ENCODE results near the gene FOXL3. TPM values are rescaled to one million over a fixed set of nuclear protein-coding genes. Genes with fewer than 3 reads are reported as not detected.

FOXL3 gene
- total RNA-seq, 1 experiment from 2014 or later: not detected

- no peak for DNase-seq (ENCODE audit: unreplicated experiment)
- H3K4me1 Mint-ChIP-seq (ENCODE audit: insufficient read depth, unreplicated experiment): no peaks in the 10 kb centered on the region
- ChIA-PET POLR2A (no interaction called here), CTCF (no interaction called here)
- BruUV-seq (replicated peaks): no TSS peak
- H3K9me3 Mint-ChIP-seq (ENCODE audit: unreplicated experiment): no peaks in the 10 kb centered on the region
- no peaks in the 10 kb centered on the region for H3K36me3 Mint-ChIP-seq (ENCODE audit: insufficient read depth, unreplicated experiment)
- H3K4me3 Mint-ChIP-seq (ENCODE audit: unreplicated experiment): no peak overlapping the region
- no peak for TF ChIP-seq CTCF (IDR thresholded peaks at IDR 0.05; ENCODE audit: unreplicated experiment)
- peaks cover 15% of the 10 kb centered on the region for H3K27me3 Mint-ChIP-seq (ENCODE audit: insufficient read depth, unreplicated experiment)
- no peak overlapping the region for H3K27ac Mint-ChIP-seq (ENCODE audit: low read depth, unreplicated experiment)
- intact Hi-C loops (cut with micrococcal nuclease): no loop called here
These were observed 2.9 kb downstream of the FOXL3 start for GRCh38 chr7:292826-293225.

- peaks cover 5% of the 10 kb centered on the region for H3K27me3 Mint-ChIP-seq (ENCODE audit: insufficient read depth, unreplicated experiment)
- no peaks in the 10 kb centered on the region for H3K4me1 Mint-ChIP-seq (ENCODE audit: insufficient read depth, unreplicated experiment)
- H3K27ac Mint-ChIP-seq (ENCODE audit: low read depth, unreplicated experiment): no peak overlapping the region
- CTCF ChIA-PET: no interaction called here
- TF ChIP-seq CTCF (IDR thresholded peaks at IDR 0.05; ENCODE audit: unreplicated experiment): no peak
- POLR2A ChIA-PET: no interaction called here
- no peak overlapping the region for H3K4me3 Mint-ChIP-seq (ENCODE audit: unreplicated experiment)
- no peaks in the 10 kb centered on the region for H3K9me3 Mint-ChIP-seq (ENCODE audit: unreplicated experiment)
- no TSS peak for BruUV-seq (replicated peaks)
- H3K36me3 Mint-ChIP-seq (ENCODE audit: insufficient read depth, unreplicated experiment): no peaks in the 10 kb centered on the region
- no peak for DNase-seq (ENCODE audit: unreplicated experiment)
- intact Hi-C loops (cut with micrococcal nuclease): no loop called here
These were observed 3.9 kb downstream of the FOXL3 start for GRCh38 chr7:293681-294439.

- H3K27ac Mint-ChIP-seq (ENCODE audit: low read depth, unreplicated experiment): no peak overlapping the region
- POLR2A ChIA-PET: no interaction called here
- H3K4me1 Mint-ChIP-seq (ENCODE audit: insufficient read depth, unreplicated experiment): no peaks in the 10 kb centered on the region
- DNase-seq (ENCODE audit: unreplicated experiment): no peak
- CTCF ChIA-PET: no interaction called here
- TF ChIP-seq CTCF (IDR thresholded peaks at IDR 0.05; ENCODE audit: unreplicated experiment): no peak
- no peaks in the 10 kb centered on the region for H3K27me3 Mint-ChIP-seq (ENCODE audit: insufficient read depth, unreplicated experiment)
- H3K9me3 Mint-ChIP-seq (ENCODE audit: unreplicated experiment): no peaks in the 10 kb centered on the region
- intact Hi-C loops (cut with micrococcal nuclease): no loop called here
- H3K4me3 Mint-ChIP-seq (ENCODE audit: unreplicated experiment): no peak overlapping the region
- BruUV-seq (replicated peaks): no TSS peak
- no peaks in the 10 kb centered on the region for H3K36me3 Mint-ChIP-seq (ENCODE audit: insufficient read depth, unreplicated experiment)
These were observed 4.6 kb downstream of the FOXL3 start for GRCh38 chr7:294440-295154.

- CTCF ChIA-PET: no interaction called here
- H3K9me3 Mint-ChIP-seq (ENCODE audit: unreplicated experiment): no peaks in the 10 kb centered on the region
These were observed 5.5 kb downstream of the FOXL3 start for GRCh38 chr7:295155-296154.

More at GRCh38 chr7:295155-296154, 5.5 kb downstream of the FOXL3 start:
- Mint-ChIP-seq H3K27ac (ENCODE audit: low read depth, unreplicated experiment) (no peak overlapping the region), H3K4me1 (ENCODE audit: insufficient read depth, unreplicated experiment) (no peaks in the 10 kb centered on the region), H3K27me3 (ENCODE audit: insufficient read depth, unreplicated experiment) (no peaks in the 10 kb centered on the region), H3K36me3 (ENCODE audit: insufficient read depth, unreplicated experiment) (no peaks in the 10 kb centered on the region), H3K4me3 (ENCODE audit: unreplicated experiment) (no peak overlapping the region)
- BruUV-seq (replicated peaks): no TSS peak
- intact Hi-C loops (cut with micrococcal nuclease): no loop called here
- DNase-seq (ENCODE audit: unreplicated experiment): no peak
- POLR2A ChIA-PET: no interaction called here
- TF ChIP-seq CTCF (IDR thresholded peaks at IDR 0.05; ENCODE audit: unreplicated experiment): no peak
